Liver (tissue), 9 donors: ENCODE data around the gene HMX2. TPM values are rescaled to one million over a fixed set of nuclear protein-coding genes. Genes with fewer than 3 reads are reported as not detected.

Experiments used
- DNase-seq: peaks from one replicate; pipeline ENCODE4 v3.0.0-alpha.2; 2017; ENCODE audit warnings: low spot score
- H3K27ac ChIP-seq, 2 donors: one replicate each; pipeline ENCODE4 v1.7.0; 2013; ENCODE audit warnings: inconsistent platforms in 2 of 2, low read length in 2 of 2, control low read depth in 1 of 2, low read depth in 1 of 2, mild to moderate bottlenecking in 1 of 2
- H3K27me3 ChIP-seq, 4 donors: one replicate each; pipeline versions ENCODE4 v1.6.1 to v1.7.0; 2013; ENCODE audit warnings: low read length in 3 of 4, inconsistent platforms in 1 of 4, mild to moderate bottlenecking in 1 of 4, moderate library complexity in 1 of 4; ENCODE audit not compliant: control insufficient read depth in 4 of 4, insufficient read depth in 4 of 4
- H3K36me3 ChIP-seq, 4 donors: one replicate each; pipeline versions ENCODE4 v1.6.1 to v1.7.0; 2013; ENCODE audit warnings: low read length in 3 of 4, mild to moderate bottlenecking in 3 of 4, low read depth in 1 of 4, moderate library complexity in 1 of 4; ENCODE audit not compliant: control insufficient read depth in 4 of 4, insufficient read depth in 3 of 4
- H3K4me1 ChIP-seq, 4 donors: one replicate each; pipeline versions ENCODE4 v1.6.1 to v1.7.0; 2013; ENCODE audit warnings: low read length in 3 of 4, mild to moderate bottlenecking in 3 of 4, moderate library complexity in 1 of 4; ENCODE audit not compliant: control insufficient read depth in 4 of 4, insufficient read depth in 4 of 4
- H3K4me3 ChIP-seq, 3 donors: one replicate each; pipeline versions ENCODE4 v1.6.1 to v1.7.0; 2013; ENCODE audit warnings: low read length in 3 of 3, control low read depth in 1 of 3, low read depth in 1 of 3, mild to moderate bottlenecking in 1 of 3
- H3K9ac ChIP-seq, 2 donors: one replicate each; pipeline ENCODE4 v1.7.0; 2013; ENCODE audit warnings: low read length in 2 of 2, mild to moderate bottlenecking in 2 of 2, moderate library complexity in 2 of 2, control low read depth in 1 of 2, low read depth in 1 of 2
- H3K9me3 ChIP-seq, 4 donors: one replicate each; pipeline versions ENCODE4 v1.6.1 to v1.7.0; 2013; ENCODE audit warnings: low read length in 3 of 4; ENCODE audit not compliant: control insufficient read depth in 4 of 4
- EGR1 ChIP-seq, 2 donors: IDR thresholded peaks; 2 replicates each; pipeline ENCODE4 v1.6.1; 2016 to 2018; ENCODE audit warnings: antibody characterized with exemption in 2 of 2, low read depth in 2 of 2
- FOXA1 ChIP-seq: IDR thresholded peaks from 2 replicates; pipeline ENCODE4 v1.6.1; 2016; ENCODE audit warnings: antibody characterized with exemption
- FOXA2 ChIP-seq: IDR thresholded peaks from 2 replicates; pipeline ENCODE4 v1.6.1; 2016; ENCODE audit warnings: antibody characterized with exemption
- HNF4A ChIP-seq, 2 donors: conservative IDR thresholded peaks; 2 replicates each; pipeline ENCODE4 v1.6.1; 2016; ENCODE audit warnings: antibody characterized with exemption in 2 of 2, mild to moderate bottlenecking in 2 of 2
- HNF4G ChIP-seq: IDR thresholded peaks from 2 replicates; pipeline ENCODE4 v1.6.1; 2016; ENCODE audit warnings: antibody characterized with exemption
- JUND ChIP-seq, 2 donors: IDR thresholded peaks; 2 replicates each; pipeline ENCODE4 v1.6.1; 2016; ENCODE audit warnings: antibody characterized with exemption in 2 of 2
- NR2F2 ChIP-seq: IDR thresholded peaks from 2 replicates; pipeline ENCODE4 v1.6.1; 2016; ENCODE audit warnings: antibody characterized with exemption
- RAD21 ChIP-seq, 2 donors: IDR thresholded peaks; 2 replicates each; pipeline ENCODE4 v1.6.1; 2016; ENCODE audit warnings: antibody characterized with exemption in 2 of 2, mild to moderate bottlenecking in 2 of 2
- RXRA ChIP-seq, 2 donors: IDR thresholded peaks; 2 replicates each; pipeline ENCODE4 v1.6.1; 2017 to 2018; ENCODE audit warnings: antibody characterized with exemption in 2 of 2, mild to moderate bottlenecking in 1 of 2
- TAF1 ChIP-seq: conservative IDR thresholded peaks from 2 replicates; pipeline ENCODE4 v1.6.1; 2016; ENCODE audit warnings: antibody characterized with exemption, mild to moderate bottlenecking
- WGBS: extraction: QIAGEN DNeasy Blood & Tissue Kit; methylation state at CpG from one replicate; pipeline ENCODE4 v1.1.7; 2013; 5-methylcytosine and 5-hydroxymethylcytosine counted together
- polyA plus RNA-seq, 2 donors: library from polyadenylated mRNA; stranded (reverse) in 1 of 2; unstranded in 1 of 2; fragments of 200-250 nt in 1 of 2; fragments of >200 nt in 1 of 2; fragmentation: Nextera tagmentation in 1 of 2; extraction: Ambion mirVana in 1 of 2; gene quantifications; one replicate each; pipeline versions ENCODE4 v1.2.1 to v1.2.3, GENCODE V29; 2013 to 2015
- total RNA-seq, 2 donors: library from RNA; depleted of rRNA; stranded (reverse); fragments of >200 nt; gene quantifications; one replicate each; pipeline ENCODE4 v1.2.3, GENCODE V29; 2014
- TF ChIP-seq, protein P1 (sequence below): IDR thresholded peaks from 2 replicates; pipeline ENCODE4 v1.6.1; 2016; ENCODE audit warnings: antibody characterized with exemption
- TF ChIP-seq, protein P2 (sequence below): fragments of 150-350 bp; IDR thresholded peaks from 2 replicates; pipeline ENCODE4 v1.5.1; 2017; ENCODE audit warnings: improper control_type of control experiment, low read depth, low read length; ENCODE audit not compliant: missing input control
- TF ChIP-seq, protein P3 (sequence below): IDR thresholded peaks from 2 replicates; pipeline ENCODE4 v1.6.1; 2016; ENCODE audit warnings: antibody characterized with exemption
- TF ChIP-seq, protein P4 (sequence below): IDR thresholded peaks from 2 replicates; pipeline ENCODE4 v1.6.1; 2016; ENCODE audit warnings: antibody characterized with exemption, mild to moderate bottlenecking
- donor health status: healthy.
- donor health status: healthy.
- donor health status: healthy.
- donor health status: healthy.
- donor health status: healthy.

The HMX2 gene
- total and polyA plus RNA-seq, 4 donors: not detected

DNA sequence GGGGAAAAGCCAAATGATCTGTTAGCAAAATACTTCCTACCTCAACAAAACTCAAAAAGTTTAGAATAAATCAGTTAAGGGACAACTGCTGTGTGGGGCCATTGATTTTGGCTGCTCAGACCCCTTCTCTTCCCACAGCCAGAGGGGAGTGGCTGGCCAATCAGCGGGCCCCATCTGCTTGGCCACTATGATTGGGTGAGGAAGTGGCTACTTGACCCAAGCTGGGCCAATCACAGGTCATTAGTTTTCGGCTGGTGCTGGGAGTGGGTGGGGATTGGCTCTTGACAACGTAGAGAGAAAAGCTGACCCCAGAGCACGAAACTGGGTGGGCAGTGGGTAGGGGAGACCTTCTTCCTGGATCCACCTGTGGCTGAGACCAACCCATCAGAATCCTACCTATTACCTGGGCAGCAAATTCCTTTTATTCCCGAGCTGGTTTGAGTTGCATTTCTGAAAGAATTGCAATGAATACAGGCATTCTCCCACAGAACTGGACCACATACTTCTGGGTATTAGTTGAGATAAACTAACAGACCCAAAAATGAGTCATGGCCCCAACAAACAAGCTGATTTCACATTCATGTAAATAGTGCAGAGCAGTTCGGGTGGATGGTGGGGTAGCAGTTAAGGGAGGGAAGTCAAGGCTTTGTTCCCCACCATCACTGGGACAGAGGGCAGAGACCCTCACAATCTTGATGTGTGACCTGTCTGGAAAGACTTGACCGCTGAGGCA lies 47.7 kb upstream of the HMX2 start:
- Histone ChIP-seq H3K27ac (no peak overlapping the region), H3K9ac (no peak overlapping the region), H3K4me1 (no peaks in the 10 kb centered on the region), H3K9me3 (no peaks in the 10 kb centered on the region), H3K27me3 (peaks cover 0 to 4% (median 0%) of the 10 kb centered on the region in 4 donors), H3K4me3 (no peak overlapping the region), H3K36me3 (no peaks in the 10 kb centered on the region)
- DNase-seq: no peak
- 90% methylated on average over 7 of the region's 7 CpGs for WGBS
- no peak for TF ChIP-seq HNF4A (conservative IDR thresholded peaks at IDR 0.05)
- TF ChIP-seq HNF4G: no peak
- no peak for TF ChIP-seq FOXA1
- TF ChIP-seq JUND (IDR thresholded peaks at IDR 0.05): no peak
- TF ChIP-seq, protein P1, sequence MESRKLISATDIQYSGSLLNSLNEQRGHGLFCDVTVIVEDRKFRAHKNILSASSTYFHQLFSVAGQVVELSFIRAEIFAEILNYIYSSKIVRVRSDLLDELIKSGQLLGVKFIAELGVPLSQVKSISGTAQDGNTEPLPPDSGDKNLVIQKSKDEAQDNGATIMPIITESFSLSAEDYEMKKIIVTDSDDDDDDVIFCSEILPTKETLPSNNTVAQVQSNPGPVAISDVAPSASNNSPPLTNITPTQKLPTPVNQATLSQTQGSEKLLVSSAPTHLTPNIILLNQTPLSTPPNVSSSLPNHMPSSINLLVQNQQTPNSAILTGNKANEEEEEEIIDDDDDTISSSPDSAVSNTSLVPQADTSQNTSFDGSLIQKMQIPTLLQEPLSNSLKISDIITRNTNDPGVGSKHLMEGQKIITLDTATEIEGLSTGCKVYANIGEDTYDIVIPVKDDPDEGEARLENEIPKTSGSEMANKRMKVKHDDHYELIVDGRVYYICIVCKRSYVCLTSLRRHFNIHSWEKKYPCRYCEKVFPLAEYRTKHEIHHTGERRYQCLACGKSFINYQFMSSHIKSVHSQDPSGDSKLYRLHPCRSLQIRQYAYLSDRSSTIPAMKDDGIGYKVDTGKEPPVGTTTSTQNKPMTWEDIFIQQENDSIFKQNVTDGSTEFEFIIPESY: no peak

DNA sequence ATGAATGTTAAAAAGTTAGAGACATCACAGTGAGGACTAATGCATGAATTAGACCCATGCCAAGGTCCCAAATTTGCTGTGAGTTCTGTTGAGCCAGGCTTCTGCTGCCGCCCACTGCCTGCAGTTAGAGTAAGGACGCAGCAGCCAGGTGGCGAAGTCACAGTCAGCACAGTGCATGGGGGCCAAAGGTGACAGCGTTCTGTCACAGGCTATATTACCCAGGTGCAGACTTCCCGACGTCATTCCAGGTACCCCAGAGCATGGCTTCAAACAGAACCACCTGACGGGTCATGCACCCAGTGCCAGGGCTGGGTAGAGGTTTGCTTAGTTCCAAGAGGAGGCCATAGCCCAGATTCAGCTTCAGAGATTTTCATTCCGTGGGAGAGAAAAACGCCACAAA lies 46.1 kb upstream of the HMX2 start:
- no peaks in the 10 kb centered on the region for H3K9me3 ChIP-seq
- DNase-seq: no peak
- TF ChIP-seq RAD21 (IDR thresholded peaks at IDR 0.05) (peak in 1 of 2 donors; percentile 47), JUND (IDR thresholded peaks at IDR 0.05) (no peak)
- 55% methylated on average over 9 of the region's 9 CpGs for WGBS
- H3K27ac ChIP-seq: no peak overlapping the region
- H3K4me3 ChIP-seq: no peak overlapping the region
- H3K36me3 ChIP-seq: no peaks in the 10 kb centered on the region
- peaks cover 0 to 4% (median 0%) of the 10 kb centered on the region in 4 donors for H3K27me3 ChIP-seq
- no peak overlapping the region for H3K9ac ChIP-seq
- H3K4me1 ChIP-seq: no peaks in the 10 kb centered on the region

DNA sequence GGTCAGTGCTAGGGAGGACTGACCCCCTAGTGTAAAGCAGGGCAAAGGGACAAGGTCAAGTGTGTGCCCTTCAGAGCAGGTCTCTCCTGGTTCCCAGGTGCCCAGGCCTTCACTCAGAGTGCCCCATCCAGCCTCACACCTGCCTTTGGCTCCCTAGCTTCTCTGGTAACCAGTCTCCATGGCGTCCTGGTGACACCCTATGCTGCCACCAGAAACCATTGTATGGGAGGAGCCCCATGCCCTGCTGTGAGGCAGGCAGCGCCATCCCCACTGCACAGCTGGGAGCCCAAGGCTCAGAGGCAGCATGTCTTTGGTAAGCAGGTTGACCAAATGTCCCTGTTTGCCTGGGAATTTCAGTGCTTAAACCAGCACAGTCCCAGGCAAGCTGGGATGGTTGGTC lies 45.3 kb upstream of the HMX2 start:
- DNase-seq: no peak
- Histone ChIP-seq H3K27me3 (peaks cover 0 to 4% (median 0%) of the 10 kb centered on the region in 4 donors), H3K4me3 (no peak overlapping the region), H3K9ac (no peak overlapping the region), H3K4me1 (no peaks in the 10 kb centered on the region), H3K9me3 (peaks cover 0 to 2% (median 0%) of the 10 kb centered on the region in 4 donors), H3K36me3 (no peaks in the 10 kb centered on the region), H3K27ac (no peak overlapping the region)
- TF ChIP-seq NR2F2 (no peak), FOXA1 (no peak), EGR1 (IDR thresholded peaks at IDR 0.05; ENCODE audit: low read depth in 2 of 2) (no peak), RAD21 (IDR thresholded peaks at IDR 0.05) (no peak), HNF4G (no peak), JUND (IDR thresholded peaks at IDR 0.05) (no peak), HNF4A (conservative IDR thresholded peaks at IDR 0.05) (no peak), FOXA2 (no peak), RXRA (IDR thresholded peaks at IDR 0.05) (no peak), TAF1 (no peak)
- TF ChIP-seq, protein P2, sequence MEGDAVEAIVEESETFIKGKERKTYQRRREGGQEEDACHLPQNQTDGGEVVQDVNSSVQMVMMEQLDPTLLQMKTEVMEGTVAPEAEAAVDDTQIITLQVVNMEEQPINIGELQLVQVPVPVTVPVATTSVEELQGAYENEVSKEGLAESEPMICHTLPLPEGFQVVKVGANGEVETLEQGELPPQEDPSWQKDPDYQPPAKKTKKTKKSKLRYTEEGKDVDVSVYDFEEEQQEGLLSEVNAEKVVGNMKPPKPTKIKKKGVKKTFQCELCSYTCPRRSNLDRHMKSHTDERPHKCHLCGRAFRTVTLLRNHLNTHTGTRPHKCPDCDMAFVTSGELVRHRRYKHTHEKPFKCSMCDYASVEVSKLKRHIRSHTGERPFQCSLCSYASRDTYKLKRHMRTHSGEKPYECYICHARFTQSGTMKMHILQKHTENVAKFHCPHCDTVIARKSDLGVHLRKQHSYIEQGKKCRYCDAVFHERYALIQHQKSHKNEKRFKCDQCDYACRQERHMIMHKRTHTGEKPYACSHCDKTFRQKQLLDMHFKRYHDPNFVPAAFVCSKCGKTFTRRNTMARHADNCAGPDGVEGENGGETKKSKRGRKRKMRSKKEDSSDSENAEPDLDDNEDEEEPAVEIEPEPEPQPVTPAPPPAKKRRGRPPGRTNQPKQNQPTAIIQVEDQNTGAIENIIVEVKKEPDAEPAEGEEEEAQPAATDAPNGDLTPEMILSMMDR: no peak
- TF ChIP-seq, protein P3, sequence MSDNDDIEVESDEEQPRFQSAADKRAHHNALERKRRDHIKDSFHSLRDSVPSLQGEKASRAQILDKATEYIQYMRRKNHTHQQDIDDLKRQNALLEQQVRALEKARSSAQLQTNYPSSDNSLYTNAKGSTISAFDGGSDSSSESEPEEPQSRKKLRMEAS: no peak
- TF ChIP-seq, protein P1: no peak
- TF ChIP-seq, protein P4, sequence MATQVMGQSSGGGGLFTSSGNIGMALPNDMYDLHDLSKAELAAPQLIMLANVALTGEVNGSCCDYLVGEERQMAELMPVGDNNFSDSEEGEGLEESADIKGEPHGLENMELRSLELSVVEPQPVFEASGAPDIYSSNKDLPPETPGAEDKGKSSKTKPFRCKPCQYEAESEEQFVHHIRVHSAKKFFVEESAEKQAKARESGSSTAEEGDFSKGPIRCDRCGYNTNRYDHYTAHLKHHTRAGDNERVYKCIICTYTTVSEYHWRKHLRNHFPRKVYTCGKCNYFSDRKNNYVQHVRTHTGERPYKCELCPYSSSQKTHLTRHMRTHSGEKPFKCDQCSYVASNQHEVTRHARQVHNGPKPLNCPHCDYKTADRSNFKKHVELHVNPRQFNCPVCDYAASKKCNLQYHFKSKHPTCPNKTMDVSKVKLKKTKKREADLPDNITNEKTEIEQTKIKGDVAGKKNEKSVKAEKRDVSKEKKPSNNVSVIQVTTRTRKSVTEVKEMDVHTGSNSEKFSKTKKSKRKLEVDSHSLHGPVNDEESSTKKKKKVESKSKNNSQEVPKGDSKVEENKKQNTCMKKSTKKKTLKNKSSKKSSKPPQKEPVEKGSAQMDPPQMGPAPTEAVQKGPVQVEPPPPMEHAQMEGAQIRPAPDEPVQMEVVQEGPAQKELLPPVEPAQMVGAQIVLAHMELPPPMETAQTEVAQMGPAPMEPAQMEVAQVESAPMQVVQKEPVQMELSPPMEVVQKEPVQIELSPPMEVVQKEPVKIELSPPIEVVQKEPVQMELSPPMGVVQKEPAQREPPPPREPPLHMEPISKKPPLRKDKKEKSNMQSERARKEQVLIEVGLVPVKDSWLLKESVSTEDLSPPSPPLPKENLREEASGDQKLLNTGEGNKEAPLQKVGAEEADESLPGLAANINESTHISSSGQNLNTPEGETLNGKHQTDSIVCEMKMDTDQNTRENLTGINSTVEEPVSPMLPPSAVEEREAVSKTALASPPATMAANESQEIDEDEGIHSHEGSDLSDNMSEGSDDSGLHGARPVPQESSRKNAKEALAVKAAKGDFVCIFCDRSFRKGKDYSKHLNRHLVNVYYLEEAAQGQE: no peak
- 69% methylated on average over 2 of the region's 2 CpGs for WGBS
